HCT116 (cell line): ENCODE data around the gene KCNIP4. TPM values are rescaled to one million over a fixed set of nuclear protein-coding genes. Genes with fewer than 3 reads are reported as not detected.

Experiments used
- ATAC-seq: fragments of 200-7000 bp; cut with Tn5 transposase; 2 replicates; pipeline ENCODE4 v1.9.1; 2020; ENCODE audit warnings: mild to moderate bottlenecking, moderate library complexity
- BruUV-seq: library from RNA; stranded (reverse); fragments of 400-500 nt; replicated peaks from 2 replicates; lab custom pipeline; 2021; lab: Mats Ljungman, UMichigan
- CTCF ChIA-PET: fragments of 300-600 bp; sonication (Branson Sonifier 250); formaldehyde crosslinking; loops from one replicate; lab custom pipeline; 2021; ENCODE audit warnings: antibody characterized with exemption; lab: Charles Lee
- POLR2A ChIA-PET: fragments of 300-600, 350-600 bp; sonication (Branson Sonifier 250); formaldehyde crosslinking; loops from one replicate; lab custom pipeline; 2021; ENCODE audit warnings: antibody characterized with exemption; lab: Charles Lee
- RAD21 ChIA-PET, 2 experiments: fragments of 300-600 bp; sonication (Branson Sonifier 250); formaldehyde crosslinking; loops; one replicate each; lab custom pipeline; 2023; ENCODE audit warnings: low total read pairs in 2 of 2; ENCODE audit not compliant: uncharacterized antibody in 2 of 2, unreplicated experiment in 2 of 2, low non-redundant PET in 1 of 2; lab: Charles Lee
- DNase-seq: peaks from one replicate; pipeline ENCODE4 v3.0.0-alpha.2; 2010; ENCODE audit warnings: low read depth, low spot score
- H2AFZ ChIP-seq: fragments of 200-600 bp; shearing (Covaris generic), sonication (generic); 2 replicates; pipeline ENCODE4 v1.6.1; 2017; ENCODE audit warnings: low read depth, mixed run types, mixed read lengths, antibody characterized with exemption, low read length; ENCODE audit not compliant: poor library complexity, severe bottlenecking
- H3K27ac ChIP-seq: 2 replicates; pipeline ENCODE4 v1.5.1; 2012; ENCODE audit warnings: low read depth, low read length
- H3K27me3 ChIP-seq: fragments of 200-600 bp; sonication (generic); 2 replicates; pipeline ENCODE4 v1.6.1; 2016; ENCODE audit warnings: mixed run types, low read length, mixed read lengths; ENCODE audit not compliant: insufficient read depth
- H3K36me3 ChIP-seq, 2 experiments: fragments of 200-500 bp in 1 of 2; fragments of 200-600 bp in 1 of 2; sonication (Bioruptor generic) in 1 of 2; sonication (generic) in 1 of 2; 2 replicates each; pipeline versions ENCODE4 v1.5.1 to v1.6.1; 2014 to 2016; ENCODE audit warnings: low read length in 2 of 2, inconsistent platforms in 1 of 2, mixed read lengths in 1 of 2, mixed run types in 1 of 2; ENCODE audit not compliant: insufficient read depth in 2 of 2, control insufficient read depth in 1 of 2
- H3K4me1 ChIP-seq, 2 experiments: fragments of 200-600 bp in 1 of 2; sonication (generic) in 1 of 2; 2 replicates each; pipeline versions ENCODE4 v1.5.1 to v1.6.1; 2012 to 2017; ENCODE audit warnings: low read length in 2 of 2, inconsistent platforms in 1 of 2, mild to moderate bottlenecking in 1 of 2, mixed read lengths in 1 of 2, mixed run types in 1 of 2, moderate library complexity in 1 of 2; ENCODE audit not compliant: insufficient read depth in 2 of 2, control insufficient read depth in 1 of 2
- H3K4me2 ChIP-seq: fragments of 200-600 bp; sonication (generic); 2 replicates; pipeline ENCODE4 v1.6.1; 2017; ENCODE audit warnings: mixed run types, low read length, mixed read lengths
- H3K4me3 ChIP-seq, 2 experiments: fragments of 200-600 bp in 1 of 2; sonication (generic) in 1 of 2; replicated peaks in 1 of 2; 2 replicates each; pipeline ENCODE4 v1.5.1; 2011 to 2016; ENCODE audit warnings: low read length in 2 of 2, control low read depth in 1 of 2, low read depth in 1 of 2, mild to moderate bottlenecking in 1 of 2, mixed read lengths in 1 of 2, mixed run types in 1 of 2
- H3K79me2 ChIP-seq: fragments of 200-600 bp; sonication (generic); 2 replicates; pipeline ENCODE4 v1.6.1; 2017; ENCODE audit warnings: mild to moderate bottlenecking, mixed run types, low read length, moderate library complexity, mixed read lengths; ENCODE audit not compliant: insufficient read depth
- H3K9ac ChIP-seq: fragments of 200-600 bp; sonication (generic); 2 replicates; pipeline ENCODE4 v1.6.1; 2016; ENCODE audit warnings: low read length, mixed read lengths
- H3K9me2 ChIP-seq: fragments of 200-600 bp; sonication (generic), shearing (Covaris generic); 2 replicates; pipeline ENCODE4 v1.6.1; 2017; ENCODE audit warnings: mixed run types, mild to moderate bottlenecking, moderate library complexity; ENCODE audit not compliant: insufficient read depth
- H3K9me3 ChIP-seq, 2 experiments: fragments of 200-500 bp in 1 of 2; fragments of 200-600 bp in 1 of 2; sonication (Bioruptor generic) in 1 of 2; sonication (generic) in 1 of 2; 2 replicates each; pipeline ENCODE4 v1.6.1; 2014 to 2017; ENCODE audit warnings: low read length in 2 of 2, mixed read lengths in 2 of 2, inconsistent platforms in 1 of 2, low read depth in 1 of 2, mild to moderate bottlenecking in 1 of 2, mixed run types in 1 of 2, moderate library complexity in 1 of 2; ENCODE audit not compliant: control insufficient read depth in 1 of 2, insufficient read depth in 1 of 2
- H4K20me1 ChIP-seq: fragments of 200-600 bp; sonication (generic), shearing (Covaris generic); 2 replicates; pipeline ENCODE4 v1.6.1; 2017; ENCODE audit warnings: mixed run types, mild to moderate bottlenecking, moderate library complexity; ENCODE audit not compliant: insufficient read depth
- CEBPB ChIP-seq: IDR thresholded peaks from 2 replicates; pipeline ENCODE4 v1.6.1; 2012; ENCODE audit warnings: low read depth
- CTCF ChIP-seq, 3 experiments: fragments of 200-600 bp in 1 of 3; sonication (generic) in 1 of 3; IDR thresholded peaks in 2 of 3; conservative IDR thresholded peaks in 1 of 3; 2 replicates each; pipeline ENCODE4 v1.5.1; 2012 to 2017; ENCODE audit warnings: low read depth in 2 of 3, low read length in 2 of 3, antibody characterized with exemption in 1 of 3, borderline replicate concordance in 1 of 3, control low read depth in 1 of 3, mild to moderate bottlenecking in 1 of 3, mixed read lengths in 1 of 3, mixed run types in 1 of 3, moderate library complexity in 1 of 3; ENCODE audit not compliant: insufficient read depth in 1 of 3
- JUND ChIP-seq: IDR thresholded peaks from 2 replicates; pipeline ENCODE4 v1.6.1; 2012
- MAX ChIP-seq: IDR thresholded peaks from 2 replicates; pipeline ENCODE4 v1.6.1; 2012
- POLR2AphosphoS5 ChIP-seq: IDR thresholded peaks from 2 replicates; pipeline ENCODE4 v1.6.1; 2011; ENCODE audit warnings: mild to moderate bottlenecking, low read depth, low read length, moderate library complexity
- SIN3A ChIP-seq: IDR thresholded peaks from 2 replicates; pipeline ENCODE4 v1.6.1; 2012; ENCODE audit warnings: low read depth
- SP1 ChIP-seq: IDR thresholded peaks from 2 replicates; pipeline ENCODE4 v1.6.1; 2012; ENCODE audit warnings: low read depth
- ZBTB33 ChIP-seq: IDR thresholded peaks from 2 replicates; pipeline ENCODE4 v1.6.1; 2011; ENCODE audit warnings: mild to moderate bottlenecking, low read length, moderate library complexity; ENCODE audit not compliant: insufficient replicate concordance; ENCODE audit errors: extremely low read depth
- intact Hi-C: fragments of 100-400 bp; cut with micrococcal nuclease; formaldehyde crosslinking; loops from 2 replicates; pipeline ENCODE4 v1.10.0; 2022
- total RNA-seq: library from RNA; stranded (reverse); gene quantifications from one replicate; pipeline ENCODE4 v1.2.1, GENCODE V29; 2021; ENCODE audit not compliant: unreplicated experiment

The KCNIP4 gene
- total RNA-seq, 1 experiment from 2014 or later, result not detected

GRCh38 chr4:21645776-21646175, 302.8 kb downstream of the KCNIP4 start:
- Histone ChIP-seq H3K4me1 (no peaks in the 10 kb centered on the region), H3K9ac (no peak overlapping the region), H3K9me2 (no peaks in the 10 kb centered on the region), H3K79me2 (no peaks in the 10 kb centered on the region), H3K27me3 (no peaks in the 10 kb centered on the region), H3K4me2 (no peak overlapping the region), H3K36me3 (no peaks in the 10 kb centered on the region), H3K27ac (no peak overlapping the region), H4K20me1 (no peaks in the 10 kb centered on the region)
- no TSS peak for BruUV-seq
- CTCF ChIA-PET, result no interaction called here
- no peak for ATAC-seq
- intact Hi-C loops, result no loop called here
- TF ChIP-seq CTCF (IDR thresholded peaks at IDR 0.05 in 2 of 3, conservative IDR thresholded peaks at IDR 0.05 in 1 of 3; ENCODE audit: borderline replicate concordance in 1 of 3, insufficient read depth in 1 of 3, low read depth in 2 of 3, low read length in 2 of 3) (no peak), SIN3A (no peak), POLR2AphosphoS5 (no peak), SP1 (no peak), MAX (no peak), ZBTB33 (no peak), CEBPB (no peak), JUND (no peak)
- TF ChIP-seq, all 23 proteins: peak for 0
- DNase-seq, result no peak
- Histone ChIP-seq H2AFZ (no peak overlapping the region), H3K4me3 (no peak overlapping the region), H3K9me3 (no peaks in the 10 kb centered on the region; a peak in 1 of 4 replicates)
- RAD21 ChIA-PET, result no interaction called here
- POLR2A ChIA-PET, result no interaction called here
